Activated naive CD4-positive, alpha-beta T cell treated with anti-CD3 and anti-CD28 coated beads, Interleukin-2, amount 10 ng/mL, durations not matched to agents 7 days and 5 days (primary cell): ENCODE data around the gene HK3.

Experiments
- CTCF ChIA-PET: fragments of 350-600 bp; sonication (Branson Sonifier 250); formaldehyde crosslinking; loops from one replicate; lab custom pipeline; 2021; ENCODE audit warnings: antibody characterized with exemption; lab: Charles Lee
- DNase-seq: peaks from one replicate; pipeline ENCODE4 v3.0.0-alpha.2; 2020
- H3K27ac Mint-ChIP-seq: one replicate; pipeline ENCODE4 v1.8.0; 2021; ENCODE audit warnings: mild to moderate bottlenecking, moderate library complexity, mixed read lengths
- H3K27me3 Mint-ChIP-seq: one replicate; pipeline ENCODE4 v1.8.0; 2021; ENCODE audit warnings: mild to moderate bottlenecking, mixed read lengths
- H3K36me3 Mint-ChIP-seq: one replicate; pipeline ENCODE4 v1.8.0; 2021; ENCODE audit warnings: mixed read lengths
- H3K4me1 Mint-ChIP-seq: one replicate; pipeline ENCODE4 v1.8.0; 2021; ENCODE audit warnings: mixed read lengths
- H3K4me3 Mint-ChIP-seq: one replicate; pipeline ENCODE4 v1.8.0; 2021; ENCODE audit warnings: mild to moderate bottlenecking, moderate library complexity, mixed read lengths
- H3K9me3 Mint-ChIP-seq: one replicate; pipeline ENCODE4 v1.8.0; 2021; ENCODE audit warnings: mixed read lengths

Gene HK3

DNA sequence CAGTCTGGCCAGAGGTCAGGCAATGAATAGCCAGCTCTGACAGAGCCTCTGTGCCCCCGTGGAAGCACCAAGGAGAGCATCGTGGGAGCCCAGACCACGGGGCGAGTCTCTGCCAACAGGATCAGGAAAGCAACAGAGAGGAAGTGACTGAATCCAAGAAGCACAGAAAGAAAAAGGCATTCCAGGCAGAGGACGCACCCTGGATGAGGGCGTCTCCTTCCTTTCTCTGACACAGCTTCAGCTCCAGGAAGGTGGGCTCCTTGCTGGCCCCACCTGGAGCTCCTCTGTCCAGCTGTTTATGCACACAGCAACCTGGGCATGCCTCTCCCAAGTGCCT is 16.6 kb downstream of the HK3 start:
- no peaks in the 10 kb centered on the region for H3K36me3 Mint-ChIP-seq
- H3K27me3 Mint-ChIP-seq: peaks cover 23% of the 10 kb centered on the region
- CTCF ChIA-PET: interaction anchor here (1.1 kb wide), 1 partner anchor 174 kb away, joined by 3 read pairs; no protein-coding TSS in a partner anchor
- H3K27ac Mint-ChIP-seq: no peak overlapping the region
- no peak for DNase-seq
- H3K4me1 Mint-ChIP-seq: peaks cover 8% of the 10 kb centered on the region
- no peak overlapping the region for H3K4me3 Mint-ChIP-seq
- H3K9me3 Mint-ChIP-seq: no peaks in the 10 kb centered on the region

DNA sequence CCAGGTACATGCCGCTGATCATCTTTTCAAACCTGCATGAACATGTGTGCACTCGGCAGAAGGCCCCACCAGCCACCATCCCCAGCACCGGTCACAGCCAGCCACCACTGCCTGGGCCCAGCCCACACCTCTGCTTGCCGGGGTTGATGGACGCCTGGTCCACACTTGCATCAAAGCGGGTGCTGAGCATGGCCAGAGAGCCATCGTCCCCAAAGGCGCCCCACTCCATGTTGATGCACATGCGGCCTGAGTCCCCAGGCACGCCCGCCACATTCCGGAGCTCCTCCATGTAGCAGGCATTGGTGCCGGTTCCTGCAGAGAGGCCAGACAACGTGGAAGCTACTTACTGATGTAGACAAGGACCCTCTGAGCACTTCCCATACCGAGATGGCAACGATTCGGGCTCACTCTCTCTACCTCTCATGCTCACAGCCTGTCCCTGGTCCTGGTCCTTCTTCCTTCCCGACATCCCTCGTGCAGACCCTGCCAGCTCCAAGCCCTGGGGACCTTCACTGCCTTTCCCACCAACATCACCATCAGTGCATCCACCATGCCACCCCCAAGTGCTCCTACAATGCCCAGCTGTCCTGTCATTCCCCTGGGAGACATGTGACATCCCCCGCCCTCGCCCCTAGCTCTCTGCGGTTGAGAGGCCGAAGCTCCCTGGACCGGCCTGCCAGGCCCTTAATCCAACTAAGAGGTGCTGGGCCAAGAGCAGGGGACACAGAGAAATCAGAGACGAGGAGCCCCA is 17.2 kb downstream of the HK3 start:
- Mint-ChIP-seq H3K27me3 (peaks cover 27% of the 10 kb centered on the region), H3K27ac (no peak overlapping the region), H3K4me3 (no peak overlapping the region), H3K4me1 (peaks cover 8% of the 10 kb centered on the region), H3K9me3 (no peaks in the 10 kb centered on the region), H3K36me3 (no peaks in the 10 kb centered on the region)
- DNase-seq: no peak
- CTCF ChIA-PET: no interaction called here

DNA sequence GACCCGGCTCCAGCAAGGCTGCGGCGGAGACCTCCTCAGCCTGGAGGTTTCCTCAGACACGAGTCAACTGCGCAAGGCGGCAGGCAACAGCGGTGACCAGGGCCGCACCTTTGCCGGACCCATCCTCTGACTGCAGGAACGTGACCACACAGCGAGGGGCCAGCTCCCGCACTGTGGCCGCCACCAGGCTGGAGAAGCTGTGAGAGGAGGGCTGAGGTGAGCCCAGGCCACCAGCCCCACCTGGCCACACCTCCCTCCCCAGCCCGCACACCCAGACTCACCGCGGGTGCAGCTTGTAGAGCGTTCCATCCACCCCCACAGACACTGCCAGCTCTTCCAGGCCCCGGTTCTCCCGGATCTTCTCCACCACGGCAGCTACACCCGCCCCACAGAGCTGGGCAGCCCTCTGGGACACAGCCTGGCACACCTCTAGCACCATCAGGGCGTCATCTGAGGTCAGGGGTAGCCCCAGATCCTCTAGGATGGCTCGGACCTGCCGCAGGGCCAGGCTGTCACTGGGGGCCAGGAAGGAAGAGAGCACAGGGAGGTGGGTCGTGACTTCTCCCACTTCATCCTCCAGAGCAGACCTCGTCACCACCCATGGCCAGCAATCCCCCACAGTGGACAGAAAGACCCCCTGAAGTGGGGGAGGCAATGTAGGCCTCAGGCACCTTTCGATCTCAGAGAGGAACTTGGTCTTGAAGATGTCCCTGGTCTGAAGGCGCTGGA is 18.0 kb downstream of the HK3 start:
- H3K9me3 Mint-ChIP-seq: no peaks in the 10 kb centered on the region
- H3K4me1 Mint-ChIP-seq: peaks cover 8% of the 10 kb centered on the region
- H3K36me3 Mint-ChIP-seq: no peaks in the 10 kb centered on the region
- peaks cover 32% of the 10 kb centered on the region for H3K27me3 Mint-ChIP-seq
- DNase-seq: no peak
- no peak overlapping the region for H3K27ac Mint-ChIP-seq
- no peak overlapping the region for H3K4me3 Mint-ChIP-seq
- CTCF ChIA-PET: no interaction called here

DNA sequence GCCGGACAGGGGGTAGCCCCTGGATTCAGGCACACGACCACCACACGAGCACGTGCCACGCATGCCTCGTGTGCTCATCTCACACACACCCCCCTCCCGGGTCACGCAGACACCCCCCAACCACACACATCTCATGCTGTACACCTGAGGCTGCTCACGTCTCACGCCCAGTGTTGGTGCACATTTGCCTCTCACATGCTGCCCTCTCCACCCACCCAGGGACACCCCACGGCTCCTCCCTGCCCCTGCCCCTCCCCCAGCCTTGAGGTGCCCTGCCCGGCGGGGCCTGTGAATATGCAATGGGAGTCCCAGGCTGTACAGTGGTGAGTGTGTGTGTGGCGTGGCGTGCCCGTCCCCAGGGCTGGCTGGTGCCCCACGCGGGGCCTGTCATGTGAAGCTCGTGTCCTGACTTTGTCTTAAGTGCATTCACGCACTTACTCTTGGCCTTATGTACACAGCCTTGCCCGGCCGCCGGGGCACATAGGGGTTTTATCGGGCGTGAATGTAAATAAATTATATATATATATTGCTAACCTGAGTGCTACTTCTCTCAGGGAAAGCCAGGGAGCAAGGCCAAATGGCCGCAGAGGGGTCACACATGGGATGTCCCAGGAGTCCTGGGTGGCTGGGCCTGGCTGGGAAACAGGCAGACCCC is 18.7 kb downstream of the HK3 start:
- no peak for DNase-seq
- no peak overlapping the region for H3K4me3 Mint-ChIP-seq
- no peaks in the 10 kb centered on the region for H3K36me3 Mint-ChIP-seq
- CTCF ChIA-PET: no interaction called here
- H3K9me3 Mint-ChIP-seq: no peaks in the 10 kb centered on the region
- H3K27me3 Mint-ChIP-seq: peaks cover 39% of the 10 kb centered on the region
- H3K4me1 Mint-ChIP-seq: peaks cover 10% of the 10 kb centered on the region
- no peak overlapping the region for H3K27ac Mint-ChIP-seq

DNA sequence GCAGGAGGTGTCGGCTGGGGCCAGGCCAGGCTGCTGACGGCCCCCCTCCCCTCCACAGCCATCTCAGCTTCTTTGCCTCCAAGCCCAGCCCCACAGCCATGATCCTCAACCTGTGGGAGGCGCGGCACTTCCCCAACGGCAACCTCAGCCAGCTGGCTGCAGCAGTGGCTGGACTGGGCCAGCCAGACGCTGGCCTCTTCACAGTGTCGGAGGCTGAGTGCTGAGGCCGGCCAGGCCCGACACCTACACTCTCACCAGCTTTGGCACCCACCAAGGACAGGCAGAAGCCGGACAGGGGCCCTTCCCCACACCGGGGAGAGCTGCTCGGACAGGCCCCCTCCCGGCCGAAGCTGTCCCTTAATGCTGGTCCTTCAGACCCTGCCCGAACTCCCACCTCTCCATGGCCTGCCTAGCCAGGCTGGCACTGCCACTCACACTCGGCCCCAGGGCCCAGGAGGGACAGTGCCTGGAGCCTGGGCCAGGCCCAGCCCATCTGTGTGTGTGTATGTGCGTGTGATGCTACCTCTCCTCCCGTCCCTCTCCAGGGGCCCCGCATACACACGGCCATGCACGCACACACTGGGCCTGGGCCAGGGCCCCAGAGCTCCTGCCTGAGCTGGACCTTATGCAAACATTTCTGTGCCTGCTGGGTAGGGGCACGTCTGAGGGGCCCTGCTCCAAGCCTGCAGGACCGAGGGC is 19.3 kb downstream of the HK3 start:
- CTCF ChIA-PET: no interaction called here
- H3K27me3 Mint-ChIP-seq: peaks cover 46% of the 10 kb centered on the region
- H3K27ac Mint-ChIP-seq: no peak overlapping the region
- H3K36me3 Mint-ChIP-seq: no peaks in the 10 kb centered on the region
- H3K4me1 Mint-ChIP-seq: peaks cover 6% of the 10 kb centered on the region
- DNase-seq: no peak
- H3K4me3 Mint-ChIP-seq: no peak overlapping the region
- no peaks in the 10 kb centered on the region for H3K9me3 Mint-ChIP-seq

DNA sequence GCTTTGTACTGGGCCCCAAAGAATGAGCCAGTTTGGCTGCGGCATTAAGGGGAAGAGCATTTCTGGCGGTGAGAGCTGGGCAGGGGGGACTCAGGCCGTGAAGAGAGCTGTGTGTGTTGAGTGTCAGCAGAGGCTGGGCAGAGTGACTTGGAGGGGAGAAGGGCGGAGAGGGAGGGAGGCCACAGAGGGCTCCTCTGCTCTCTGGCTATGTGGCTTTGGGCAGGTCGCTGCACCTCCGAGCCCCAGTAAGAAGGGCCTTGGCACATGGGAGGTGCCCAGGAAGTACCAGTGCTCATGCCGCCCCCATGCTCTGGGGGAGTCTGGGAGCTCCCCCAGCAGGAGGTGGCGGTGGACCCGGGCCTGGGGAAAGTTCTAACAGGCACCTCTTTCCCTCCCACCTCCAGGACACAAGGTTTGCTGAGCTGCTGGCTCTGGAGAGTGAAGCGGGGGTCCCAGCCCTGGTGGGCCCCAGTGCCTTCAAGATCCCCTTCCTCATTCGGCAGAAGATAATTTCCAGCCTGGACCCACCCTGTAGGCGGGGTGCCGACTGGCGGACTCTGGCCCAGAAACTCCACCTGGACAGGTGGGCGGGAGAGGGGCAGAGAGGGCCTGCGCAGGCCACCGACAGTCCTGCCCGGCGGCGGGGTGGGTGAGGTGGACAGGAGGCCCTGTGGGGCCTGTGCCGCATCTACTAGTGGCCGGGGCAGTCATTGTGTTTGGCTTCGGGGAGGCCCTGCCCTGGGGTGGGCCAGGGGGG is 20.1 kb downstream of the HK3 start:
- Mint-ChIP-seq H3K4me1 (peaks cover 2% of the 10 kb centered on the region), H3K36me3 (no peaks in the 10 kb centered on the region), H3K9me3 (no peaks in the 10 kb centered on the region), H3K27me3 (peaks cover 49% of the 10 kb centered on the region), H3K4me3 (no peak overlapping the region), H3K27ac (no peak overlapping the region)
- no peak for DNase-seq
- CTCF ChIA-PET: no interaction called here

DNA sequence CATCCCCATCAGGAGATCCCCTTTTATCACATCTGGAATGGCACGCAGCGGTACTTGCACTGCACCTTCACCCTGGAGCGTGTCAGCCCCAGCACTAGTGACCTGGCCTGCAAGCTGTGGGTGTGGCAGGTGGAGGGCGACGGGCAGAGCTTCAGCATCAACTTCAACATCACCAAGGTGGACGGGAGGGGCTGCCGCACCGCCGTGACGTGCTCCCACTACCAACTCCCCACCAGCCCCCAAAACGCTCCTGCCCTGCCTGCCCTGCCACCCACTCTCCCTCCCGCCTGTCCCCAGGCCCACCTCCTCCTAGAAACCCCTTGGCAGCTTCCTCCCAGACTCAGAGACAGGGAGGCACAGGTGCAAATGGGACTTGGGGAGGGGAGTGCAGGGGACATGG is 20.7 kb downstream of the HK3 start:
- Mint-ChIP-seq H3K27me3 (peaks cover 56% of the 10 kb centered on the region), H3K4me3 (no peak overlapping the region), H3K9me3 (no peaks in the 10 kb centered on the region), H3K27ac (no peak overlapping the region), H3K4me1 (peaks cover 2% of the 10 kb centered on the region), H3K36me3 (no peaks in the 10 kb centered on the region)
- no peak for DNase-seq
- CTCF ChIA-PET: no interaction called here

DNA sequence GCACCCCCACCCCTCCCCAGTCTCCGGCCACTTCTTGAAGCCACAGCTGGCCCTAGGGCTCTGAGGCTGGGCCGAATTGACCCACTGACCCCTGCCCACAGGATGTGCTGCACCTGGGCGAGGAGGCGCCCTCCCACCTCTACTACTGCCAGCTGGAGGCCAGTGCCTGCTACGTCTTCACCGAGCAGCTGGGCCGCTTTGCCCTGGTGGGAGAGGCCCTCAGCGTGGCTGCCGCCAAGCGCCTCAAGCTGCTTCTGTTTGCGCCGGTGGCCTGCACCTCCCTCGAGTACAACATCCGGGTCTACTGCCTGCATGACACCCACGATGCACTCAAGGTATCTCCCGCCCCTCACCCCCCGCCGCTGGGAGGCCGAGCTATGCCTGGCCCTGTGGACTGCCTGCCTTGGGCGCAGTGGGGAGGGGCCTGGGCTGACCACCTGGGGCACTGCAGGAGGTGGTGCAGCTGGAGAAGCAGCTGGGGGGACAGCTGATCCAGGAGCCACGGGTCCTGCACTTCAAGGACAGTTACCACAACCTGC is 21.3 kb downstream of the HK3 start:
- Mint-ChIP-seq H3K4me3 (no peak overlapping the region), H3K9me3 (peaks cover 3% of the 10 kb centered on the region), H3K27ac (no peak overlapping the region), H3K27me3 (peaks cover 57% of the 10 kb centered on the region), H3K36me3 (no peaks in the 10 kb centered on the region), H3K4me1 (peaks cover 2% of the 10 kb centered on the region)
- DNase-seq: no peak
- CTCF ChIA-PET: no interaction called here

DNA sequence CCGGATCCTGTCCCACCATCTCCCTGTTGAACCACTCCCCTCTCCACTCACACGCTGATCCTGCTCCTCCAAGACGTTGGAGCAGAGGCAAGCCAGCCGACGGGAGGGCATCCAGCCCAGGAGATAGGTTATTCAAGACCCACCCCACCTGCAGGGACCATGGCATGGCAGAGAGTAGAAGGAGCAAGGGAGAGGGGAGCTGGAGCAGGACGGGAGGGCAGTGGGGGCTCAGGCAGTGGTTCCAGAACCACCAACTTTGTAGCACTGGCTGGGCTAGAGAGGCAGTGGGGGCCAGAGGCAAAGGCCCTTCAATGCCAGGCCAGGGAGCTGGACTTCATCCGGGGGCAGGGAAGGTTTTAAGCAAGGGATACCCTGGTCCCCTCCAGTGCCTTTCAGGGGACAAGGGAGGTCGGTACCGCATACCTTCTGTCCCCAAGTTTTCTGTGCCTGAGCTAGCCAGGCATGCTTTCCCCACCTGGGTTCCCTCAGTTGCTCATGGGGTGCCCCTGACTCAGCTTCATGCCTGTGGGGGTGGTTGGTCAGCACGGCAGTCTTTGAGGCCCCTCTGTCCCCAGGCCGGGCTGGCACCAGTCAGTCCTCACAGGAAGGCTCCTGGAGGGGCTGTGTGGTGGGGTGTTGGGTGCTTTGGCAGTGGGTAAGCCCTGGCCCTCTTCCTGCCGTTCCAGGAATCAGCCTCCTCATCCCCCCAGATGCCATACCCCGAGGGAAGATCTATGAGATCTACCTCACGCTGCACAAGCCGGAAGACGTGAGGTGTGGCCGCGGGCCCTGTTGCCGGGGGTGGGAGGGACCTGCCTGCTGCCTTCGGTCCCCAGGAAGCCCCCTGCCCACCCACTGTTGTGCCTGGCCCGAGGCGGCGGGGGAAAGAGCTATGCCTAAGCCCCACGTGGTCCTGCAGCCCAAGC is 22.4 kb downstream of the HK3 start:
- CTCF ChIA-PET: interaction anchor here (3.5 kb wide), 1 partner anchor 216 kb away, joined by 8 read pairs; no protein-coding TSS in a partner anchor
- Mint-ChIP-seq H3K27ac (no peak overlapping the region), H3K9me3 (peaks cover 3% of the 10 kb centered on the region), H3K4me1 (peaks cover 2% of the 10 kb centered on the region), H3K4me3 (no peak overlapping the region), H3K27me3 (peaks cover 53% of the 10 kb centered on the region), H3K36me3 (no peaks in the 10 kb centered on the region)
- no peak for DNase-seq

DNA sequence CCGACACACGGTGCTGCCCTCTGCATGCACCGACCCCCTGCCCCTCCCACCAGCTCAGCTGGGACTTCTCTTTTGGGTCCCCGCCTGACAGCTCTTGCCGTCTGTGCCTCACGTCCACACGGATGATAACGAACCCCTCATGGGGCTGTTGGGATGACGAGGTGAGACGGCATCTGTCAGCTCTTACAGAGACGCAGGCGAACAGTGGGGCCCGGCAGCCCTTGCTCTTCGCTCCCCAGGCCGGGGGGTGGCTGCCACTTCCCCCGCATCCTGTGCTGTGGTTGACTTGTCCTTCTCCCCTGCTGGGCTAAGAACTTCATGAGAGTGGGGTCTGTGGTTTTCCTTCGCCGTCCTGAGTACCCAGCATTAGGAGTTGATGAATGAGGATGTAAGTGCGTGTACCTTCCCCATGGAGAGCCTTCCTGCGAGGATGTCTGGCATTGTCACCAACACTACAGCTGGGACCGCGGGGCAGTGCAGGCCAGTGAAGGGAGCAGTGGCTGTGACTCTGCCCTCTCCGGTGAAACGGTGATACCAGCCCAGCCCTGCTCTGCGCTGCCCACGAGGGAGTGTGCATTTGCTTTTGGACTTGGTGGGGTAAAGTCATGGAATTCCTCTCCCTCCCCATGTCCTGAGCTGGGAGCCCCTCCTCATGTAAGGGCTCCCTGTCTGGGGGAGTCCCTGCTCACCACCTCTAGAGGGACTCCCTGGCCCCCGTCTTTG is 23.2 kb downstream of the HK3 start:
- CTCF ChIA-PET: interaction anchor here (3.5 kb wide), 1 partner anchor 215 kb away, joined by 8 read pairs; no protein-coding TSS in a partner anchor
- H3K4me3 Mint-ChIP-seq: no peak overlapping the region
- H3K27ac Mint-ChIP-seq: no peak overlapping the region

DNA sequence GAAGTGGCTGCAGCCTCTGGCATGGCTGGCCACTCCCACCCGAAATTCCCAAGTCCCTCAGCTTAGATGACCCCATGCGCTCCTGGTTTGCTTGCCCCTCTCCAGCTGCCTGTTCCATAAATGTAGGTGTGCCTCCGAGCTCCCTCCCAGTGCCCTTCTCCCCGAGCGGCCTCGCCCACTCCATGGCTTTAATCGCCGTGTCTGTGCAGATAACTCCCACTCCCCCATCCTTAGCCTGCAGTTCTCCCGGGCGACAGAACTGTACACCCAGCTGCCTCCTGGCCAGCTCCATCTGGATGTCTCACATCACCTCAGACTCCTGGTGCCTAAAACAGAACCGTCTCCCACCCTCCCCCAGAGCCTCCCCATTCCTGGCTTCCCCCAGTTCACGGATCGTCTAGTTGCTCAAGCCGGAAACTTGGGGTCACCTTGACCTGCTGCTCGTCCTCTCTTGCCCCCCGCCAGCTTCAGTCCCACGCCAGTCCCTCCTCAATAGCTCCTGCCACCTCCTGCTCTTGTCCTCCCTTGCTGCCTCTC is 24.1 kb downstream of the HK3 start:
- DNase-seq: no peak
- peaks cover 57% of the 10 kb centered on the region for H3K27me3 Mint-ChIP-seq
- H3K9me3 Mint-ChIP-seq: peaks cover 7% of the 10 kb centered on the region
- no peaks in the 10 kb centered on the region for H3K36me3 Mint-ChIP-seq
- no peak overlapping the region for H3K27ac Mint-ChIP-seq
- H3K4me3 Mint-ChIP-seq: no peak overlapping the region
- peaks cover 2% of the 10 kb centered on the region for H3K4me1 Mint-ChIP-seq
- CTCF ChIA-PET: interaction anchor here (3.5 kb wide), 1 partner anchor 214 kb away, joined by 8 read pairs; no protein-coding TSS in a partner anchor

More for the DNA sequence above, 23.2 kb downstream of the HK3 start:
- peaks cover 3% of the 10 kb centered on the region for H3K9me3 Mint-ChIP-seq
- no peak for DNase-seq
- H3K4me1 Mint-ChIP-seq: peaks cover 2% of the 10 kb centered on the region
- H3K36me3 Mint-ChIP-seq: no peaks in the 10 kb centered on the region
- peaks cover 53% of the 10 kb centered on the region for H3K27me3 Mint-ChIP-seq
